OCI-LY3 (cell line): Measurements from ENCODE around the gene AHRR.

ENCODE experiments used
- H2AFZ ChIP-seq: fragments of 200-600, 300-600 bp; shearing (Covaris generic); 2 replicates; pipeline ENCODE4 v1.6.0; 2014; ENCODE audit warnings: antibody characterized with exemption, low read depth, low read length
- H3K27ac ChIP-seq: fragments of 200-600, 300-600 bp; sonication (generic); 2 replicates; pipeline ENCODE4 v1.5.1; 2014; ENCODE audit warnings: mild to moderate bottlenecking, low read length, moderate library complexity, mixed read lengths
- H3K27me3 ChIP-seq: fragments of 200-600, 300-600 bp; sonication (generic); 2 replicates; pipeline ENCODE4 v1.6.1; 2014; ENCODE audit warnings: low read depth, low read length, mixed read lengths
- H3K36me3 ChIP-seq: fragments of 200-600, 300-600 bp; sonication (generic); replicated peaks from 2 replicates; pipeline ENCODE3; 2014; ENCODE audit warnings: low read depth, low read length, mixed read lengths
- H3K4me1 ChIP-seq: fragments of 300-600, 200-600 bp; sonication (generic); 2 replicates; pipeline ENCODE4 v1.6.1; 2014; ENCODE audit warnings: low read length, mixed read lengths
- H3K4me2 ChIP-seq: fragments of 200-600, 300-600 bp; sonication (generic); 2 replicates; pipeline ENCODE4 v1.6.1; 2014; ENCODE audit warnings: low read length, mixed read lengths
- H3K4me3 ChIP-seq: fragments of 300-600, 200-600 bp; sonication (generic); 2 replicates; pipeline ENCODE4 v1.5.1; 2014; ENCODE audit warnings: antibody characterized with exemption, mild to moderate bottlenecking, low read length, moderate library complexity
- H3K79me2 ChIP-seq: fragments of 300-600, 200-600 bp; shearing (Covaris generic); 2 replicates; pipeline ENCODE4 v1.6.1; 2014; ENCODE audit warnings: mild to moderate bottlenecking, low read length, mixed read lengths
- H3K9ac ChIP-seq: fragments of 300-600, 200-600 bp; shearing (Covaris generic); 2 replicates; pipeline ENCODE4 v1.6.0; 2014; ENCODE audit warnings: mild to moderate bottlenecking, low read length, moderate library complexity
- H3K9me3 ChIP-seq: fragments of 200-600, 300-600 bp; shearing (Covaris generic); 2 replicates; pipeline ENCODE4 v1.6.1; 2014; ENCODE audit warnings: low read length, mixed read lengths; ENCODE audit not compliant: insufficient read depth
- H4K20me1 ChIP-seq: fragments of 200-600, 300-600 bp; sonication (generic); 2 replicates; pipeline ENCODE4 v1.6.1; 2016; ENCODE audit warnings: low read length, mixed read lengths; ENCODE audit not compliant: insufficient read depth
- EZH2phosphoT487 ChIP-seq: fragments of 200-600 bp; shearing (Covaris generic); IDR thresholded peaks from 2 replicates; pipeline ENCODE4 v1.6.1; 2018; ENCODE audit warnings: antibody characterized with exemption, mixed run types, low read depth
- TF ChIP-seq, protein P1 (sequence below): fragments of 200-600, 300-600 bp; sonication (generic); IDR thresholded peaks from 2 replicates; pipeline ENCODE4 v1.5.1; 2014; ENCODE audit warnings: antibody characterized with exemption, low read length, low read depth

The AHRR gene

DNA sequence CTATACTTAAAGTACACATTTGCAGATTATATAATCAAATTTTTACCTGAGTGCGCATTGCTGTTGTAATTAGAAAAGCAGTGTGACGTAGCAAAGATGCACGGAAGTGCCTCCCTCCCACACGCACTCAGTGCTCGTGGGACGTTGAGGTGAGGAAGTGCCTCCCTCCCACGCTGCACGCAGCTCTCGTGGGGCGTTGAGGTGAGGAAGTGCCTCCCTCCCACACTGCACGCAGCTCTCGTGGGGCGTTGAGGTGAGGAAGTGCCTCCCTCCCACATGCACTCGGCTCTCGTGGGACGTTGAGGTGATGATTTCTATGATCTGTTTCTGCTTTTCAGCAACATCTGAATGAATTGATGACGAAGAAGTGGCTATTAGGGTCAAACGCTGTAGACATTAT is 142.4 kb downstream of the AHRR start:
- Histone ChIP-seq H3K27ac (no peak overlapping the region), H4K20me1 (no peaks in the 10 kb centered on the region), H3K9ac (no peak overlapping the region), H3K36me3 (peaks cover 22% of the 10 kb centered on the region), H2AFZ (no peak overlapping the region), H3K79me2 (peaks cover 13% of the 10 kb centered on the region), H3K4me2 (no peak overlapping the region), H3K4me1 (peaks cover 13% of the 10 kb centered on the region), H3K9me3 (no peaks in the 10 kb centered on the region), H3K27me3 (no peaks in the 10 kb centered on the region), H3K4me3 (no peak overlapping the region)
- no peak for TF ChIP-seq EZH2phosphoT487
- TF ChIP-seq, protein P1, sequence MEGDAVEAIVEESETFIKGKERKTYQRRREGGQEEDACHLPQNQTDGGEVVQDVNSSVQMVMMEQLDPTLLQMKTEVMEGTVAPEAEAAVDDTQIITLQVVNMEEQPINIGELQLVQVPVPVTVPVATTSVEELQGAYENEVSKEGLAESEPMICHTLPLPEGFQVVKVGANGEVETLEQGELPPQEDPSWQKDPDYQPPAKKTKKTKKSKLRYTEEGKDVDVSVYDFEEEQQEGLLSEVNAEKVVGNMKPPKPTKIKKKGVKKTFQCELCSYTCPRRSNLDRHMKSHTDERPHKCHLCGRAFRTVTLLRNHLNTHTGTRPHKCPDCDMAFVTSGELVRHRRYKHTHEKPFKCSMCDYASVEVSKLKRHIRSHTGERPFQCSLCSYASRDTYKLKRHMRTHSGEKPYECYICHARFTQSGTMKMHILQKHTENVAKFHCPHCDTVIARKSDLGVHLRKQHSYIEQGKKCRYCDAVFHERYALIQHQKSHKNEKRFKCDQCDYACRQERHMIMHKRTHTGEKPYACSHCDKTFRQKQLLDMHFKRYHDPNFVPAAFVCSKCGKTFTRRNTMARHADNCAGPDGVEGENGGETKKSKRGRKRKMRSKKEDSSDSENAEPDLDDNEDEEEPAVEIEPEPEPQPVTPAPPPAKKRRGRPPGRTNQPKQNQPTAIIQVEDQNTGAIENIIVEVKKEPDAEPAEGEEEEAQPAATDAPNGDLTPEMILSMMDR: no peak

DNA sequence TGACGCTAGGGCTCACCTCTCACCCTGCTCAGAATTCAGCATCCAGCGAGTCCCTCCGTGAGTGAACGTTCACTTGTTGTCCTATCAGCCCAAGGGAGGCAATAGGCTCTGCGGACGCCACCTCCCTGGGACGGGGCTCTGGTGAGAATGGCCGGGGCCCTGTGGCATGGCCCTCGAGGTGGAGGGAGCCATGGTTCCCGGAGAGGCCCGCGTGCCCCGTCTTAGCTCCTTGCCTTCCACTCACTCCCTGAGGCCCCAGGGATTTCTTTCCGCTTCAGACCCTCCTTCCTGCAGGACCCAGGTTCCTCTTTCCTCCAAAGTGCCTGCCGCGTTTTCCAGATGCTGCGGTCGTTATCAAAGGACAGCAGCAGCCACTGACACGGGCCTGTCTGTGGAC is 142.9 kb downstream of the AHRR start:
- Histone ChIP-seq H3K79me2 (peaks cover 12% of the 10 kb centered on the region), H3K27ac (no peak overlapping the region), H3K36me3 (peaks cover 22% of the 10 kb centered on the region), H2AFZ (no peak overlapping the region), H3K4me1 (peaks cover 8% of the 10 kb centered on the region), H3K9me3 (no peaks in the 10 kb centered on the region), H3K9ac (no peak overlapping the region), H3K4me2 (no peak overlapping the region), H4K20me1 (no peaks in the 10 kb centered on the region), H3K4me3 (no peak overlapping the region), H3K27me3 (no peaks in the 10 kb centered on the region)
- TF ChIP-seq, protein P1: no peak
- TF ChIP-seq EZH2phosphoT487: no peak

DNA sequence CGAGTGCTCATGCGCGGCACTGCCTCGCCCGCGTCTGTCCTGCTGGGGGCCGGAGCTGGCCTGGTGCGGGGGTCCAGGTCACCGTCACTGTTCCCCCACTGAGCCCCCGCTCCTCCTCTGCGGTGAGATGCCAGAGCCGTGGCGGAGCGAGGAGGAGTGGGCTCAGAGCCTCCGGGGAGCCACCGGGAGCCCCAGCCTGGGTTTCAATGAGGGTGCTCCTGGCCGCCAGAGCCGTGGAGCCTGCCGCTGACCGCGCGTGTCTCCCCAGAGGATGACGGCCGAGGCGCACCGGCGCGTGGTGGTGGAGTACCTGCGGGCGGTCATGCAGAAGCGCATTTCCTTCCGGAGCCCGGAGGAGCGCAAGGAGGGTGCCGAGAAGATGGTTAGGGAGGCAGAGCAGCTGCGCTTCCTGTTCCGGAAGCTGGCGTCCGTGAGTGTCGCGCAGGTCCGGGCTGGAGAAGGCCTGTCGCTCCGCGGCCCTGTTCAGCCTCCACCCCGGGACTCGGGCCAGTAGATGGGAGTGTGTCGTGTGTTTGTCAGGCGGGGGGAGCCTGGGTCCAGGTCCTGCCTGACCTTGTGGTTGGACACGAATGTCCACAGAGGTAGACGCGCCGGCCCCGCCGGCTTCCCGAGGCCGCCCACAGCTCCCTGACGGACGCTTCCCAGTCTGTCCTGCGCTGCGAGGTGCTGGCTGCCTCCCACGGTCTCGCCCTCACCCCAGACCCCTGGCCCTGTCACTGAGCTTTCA is 143.5 kb downstream of the AHRR start:
- no peak overlapping the region for H3K9ac ChIP-seq
- no peaks in the 10 kb centered on the region for H3K27me3 ChIP-seq
- no peaks in the 10 kb centered on the region for H4K20me1 ChIP-seq
- no peak for TF ChIP-seq EZH2phosphoT487
- TF ChIP-seq, protein P1: no peak
- no peak overlapping the region for H3K27ac ChIP-seq
- H3K4me2 ChIP-seq: no peak overlapping the region
- no peak overlapping the region for H3K4me3 ChIP-seq
- no peaks in the 10 kb centered on the region for H3K9me3 ChIP-seq
- H3K36me3 ChIP-seq: peaks cover 18% of the 10 kb centered on the region
- no peak overlapping the region for H2AFZ ChIP-seq
- peaks cover 7% of the 10 kb centered on the region for H3K79me2 ChIP-seq
- H3K4me1 ChIP-seq: peaks cover 3% of the 10 kb centered on the region

DNA sequence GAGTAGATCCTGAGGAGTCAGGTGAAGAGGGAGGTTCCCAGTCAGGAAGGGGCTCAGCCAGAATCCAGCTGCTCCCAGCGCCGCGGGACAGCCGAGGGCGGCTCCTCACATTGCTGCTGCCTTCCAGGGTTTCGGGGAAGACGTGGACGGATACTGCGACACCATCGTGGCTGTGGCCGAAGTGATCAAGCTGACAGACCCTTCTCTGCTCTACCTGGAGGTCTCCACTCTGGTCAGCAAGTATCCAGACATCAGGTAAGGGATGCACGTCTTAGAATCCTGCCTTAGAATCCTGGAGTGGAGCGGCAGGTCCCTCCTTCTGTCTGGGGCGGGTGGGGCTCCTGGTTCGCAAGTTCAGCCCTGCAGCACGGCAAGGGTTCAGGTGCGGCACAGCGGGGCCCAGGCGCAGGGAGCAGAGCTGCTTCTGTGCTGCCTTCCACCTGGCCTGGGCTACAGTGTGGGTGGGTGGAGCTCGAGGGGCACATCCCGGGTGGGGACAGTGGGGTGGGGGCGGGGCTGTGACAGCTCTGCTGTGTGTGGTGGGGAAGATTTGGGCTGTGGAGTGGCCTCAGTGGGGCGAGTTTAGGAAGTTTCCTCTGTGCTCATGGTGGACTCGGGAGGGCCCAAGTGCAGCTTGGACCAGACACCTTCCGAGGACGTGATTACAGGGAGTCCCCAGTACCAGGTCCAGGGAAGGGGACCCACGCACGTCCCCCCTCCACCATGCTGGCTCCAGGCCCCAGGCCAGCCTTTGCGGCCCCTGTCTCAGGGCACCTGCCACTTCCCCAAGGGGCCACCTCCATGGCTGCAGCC is 144.3 kb downstream of the AHRR start:
- Histone ChIP-seq H3K27ac (no peak overlapping the region), H3K36me3 (peaks cover 10% of the 10 kb centered on the region), H3K4me2 (no peak overlapping the region), H3K9me3 (no peaks in the 10 kb centered on the region), H3K4me3 (no peak overlapping the region), H3K27me3 (no peaks in the 10 kb centered on the region), H3K9ac (no peak overlapping the region), H4K20me1 (no peaks in the 10 kb centered on the region), H3K79me2 (peaks cover 5% of the 10 kb centered on the region), H2AFZ (no peak overlapping the region), H3K4me1 (peaks cover 5% of the 10 kb centered on the region)
- no peak for TF ChIP-seq EZH2phosphoT487
- TF ChIP-seq, protein P1: no peak
